Kidney epithelial cell (primary cell): ENCODE results near the gene NWD2. TPM values are rescaled to one million over a fixed set of nuclear protein-coding genes. Genes with fewer than 3 reads are reported as not detected.

Source experiments
- DNase-seq: peaks from one replicate; pipeline ENCODE4 v3.0.0-alpha.2; 2010; ENCODE audit warnings: low read depth
- H3K27me3 ChIP-seq: 2 replicates; pipeline ENCODE4 v1.6.0; 2011; ENCODE audit warnings: low read length; ENCODE audit not compliant: control insufficient read depth, insufficient read depth
- H3K36me3 ChIP-seq: 2 replicates; pipeline ENCODE4 v1.5.1; 2011; ENCODE audit warnings: low read length; ENCODE audit not compliant: control insufficient read depth, insufficient read depth
- H3K4me3 ChIP-seq: 2 replicates; pipeline ENCODE4 v1.5.1; 2011; ENCODE audit warnings: low read depth, mild to moderate bottlenecking, control low read depth, low read length
- total RNA-seq: library from RNA; depleted of rRNA; stranded (reverse); fragments of >200 nt; gene quantifications from 2 replicates; pipeline ENCODE4 v1.2.3, GENCODE V29; 2015
- TF ChIP-seq, protein P1 (sequence below): IDR thresholded peaks from 2 replicates; pipeline ENCODE4 v1.5.1; 2011; ENCODE audit warnings: mild to moderate bottlenecking, moderate library complexity, low read length, control low read depth, inconsistent platforms; ENCODE audit not compliant: insufficient read depth, poor library complexity, severe bottlenecking

The NWD2 gene
- total RNA-seq, 1 donor from 2014 or later, result 0.04 TPM

DNA sequence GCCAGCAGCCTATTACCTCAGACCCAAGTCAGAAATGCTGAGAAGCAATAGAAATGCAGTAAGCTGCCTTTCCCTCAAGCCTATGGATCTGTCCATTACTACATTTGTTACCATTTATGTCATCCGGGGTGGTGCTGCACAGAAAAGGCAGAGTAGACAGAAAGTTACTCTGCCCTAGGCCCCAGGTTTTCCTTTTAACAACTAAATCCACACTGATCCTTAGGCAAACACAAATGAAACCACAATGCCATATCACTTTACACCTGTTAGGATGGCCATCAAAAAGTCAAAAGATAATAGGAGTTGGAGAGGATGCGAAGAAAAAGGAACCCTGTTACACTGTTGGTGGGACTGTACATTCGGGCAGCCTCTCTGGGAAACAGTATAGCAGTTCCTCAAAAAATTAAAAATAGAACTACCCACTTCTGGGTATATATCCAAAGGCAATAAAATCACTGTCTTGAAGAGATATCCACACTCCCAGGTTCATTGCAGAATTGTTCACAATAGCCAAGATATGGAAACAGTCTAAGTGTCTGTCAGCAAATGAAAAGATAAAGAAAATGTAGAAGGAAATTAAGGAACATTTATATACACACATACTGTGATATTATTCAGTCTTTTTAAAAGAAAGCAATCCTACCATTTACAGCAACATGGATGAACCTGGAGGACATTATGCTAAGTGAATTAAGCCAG lies 186.3 kb downstream of the NWD2 start:
- H3K36me3 ChIP-seq, result no peaks in the 10 kb centered on the region
- no peak overlapping the region for H3K4me3 ChIP-seq
- TF ChIP-seq, protein P1, sequence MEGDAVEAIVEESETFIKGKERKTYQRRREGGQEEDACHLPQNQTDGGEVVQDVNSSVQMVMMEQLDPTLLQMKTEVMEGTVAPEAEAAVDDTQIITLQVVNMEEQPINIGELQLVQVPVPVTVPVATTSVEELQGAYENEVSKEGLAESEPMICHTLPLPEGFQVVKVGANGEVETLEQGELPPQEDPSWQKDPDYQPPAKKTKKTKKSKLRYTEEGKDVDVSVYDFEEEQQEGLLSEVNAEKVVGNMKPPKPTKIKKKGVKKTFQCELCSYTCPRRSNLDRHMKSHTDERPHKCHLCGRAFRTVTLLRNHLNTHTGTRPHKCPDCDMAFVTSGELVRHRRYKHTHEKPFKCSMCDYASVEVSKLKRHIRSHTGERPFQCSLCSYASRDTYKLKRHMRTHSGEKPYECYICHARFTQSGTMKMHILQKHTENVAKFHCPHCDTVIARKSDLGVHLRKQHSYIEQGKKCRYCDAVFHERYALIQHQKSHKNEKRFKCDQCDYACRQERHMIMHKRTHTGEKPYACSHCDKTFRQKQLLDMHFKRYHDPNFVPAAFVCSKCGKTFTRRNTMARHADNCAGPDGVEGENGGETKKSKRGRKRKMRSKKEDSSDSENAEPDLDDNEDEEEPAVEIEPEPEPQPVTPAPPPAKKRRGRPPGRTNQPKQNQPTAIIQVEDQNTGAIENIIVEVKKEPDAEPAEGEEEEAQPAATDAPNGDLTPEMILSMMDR, result no peak
- no peaks in the 10 kb centered on the region for H3K27me3 ChIP-seq
- DNase-seq, result no peak

DNA sequence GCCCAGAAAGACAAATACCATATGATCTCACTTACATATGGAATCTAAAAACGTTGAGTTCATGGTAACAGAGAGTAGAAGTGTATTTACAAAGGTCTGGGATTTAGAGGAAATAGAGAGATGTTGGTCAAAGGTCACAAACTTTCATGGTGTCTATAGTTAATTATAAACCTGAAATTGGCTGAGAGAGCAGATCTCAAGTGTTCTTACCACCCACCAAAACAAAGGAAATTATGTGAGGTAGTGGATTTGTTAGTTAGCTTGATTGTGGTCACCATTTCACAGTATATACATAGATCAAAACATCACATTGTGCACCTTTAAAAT lies 186.8 kb downstream of the NWD2 start:
- no peak overlapping the region for H3K4me3 ChIP-seq
- H3K36me3 ChIP-seq, result no peaks in the 10 kb centered on the region
- DNase-seq, result no peak
- H3K27me3 ChIP-seq, result no peaks in the 10 kb centered on the region
- TF ChIP-seq, protein P1, result no peak

DNA sequence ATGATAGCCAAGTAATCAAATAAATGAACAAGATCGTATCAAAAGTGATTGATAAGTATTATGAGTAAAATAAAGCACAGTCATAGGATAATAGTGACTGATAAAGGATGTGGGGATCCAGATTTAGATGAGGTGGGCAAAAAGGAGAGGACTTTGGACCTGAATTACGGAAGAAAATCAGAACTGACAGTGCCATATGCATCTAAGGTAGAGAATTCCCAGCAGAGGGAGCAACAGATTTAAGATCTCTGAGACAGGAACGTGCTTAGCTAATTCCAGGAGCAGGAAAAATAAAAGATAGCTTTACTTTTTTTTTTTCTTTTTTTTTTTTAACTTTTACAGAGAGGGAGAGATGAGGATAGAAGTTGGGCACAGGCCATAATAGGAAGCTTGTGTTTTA lies 189.9 kb downstream of the NWD2 start:
- no peak for DNase-seq
- no peaks in the 10 kb centered on the region for H3K36me3 ChIP-seq
- no peaks in the 10 kb centered on the region for H3K27me3 ChIP-seq
- TF ChIP-seq, protein P1, result peak; percentile 10
- H3K4me3 ChIP-seq, result no peak overlapping the region

DNA sequence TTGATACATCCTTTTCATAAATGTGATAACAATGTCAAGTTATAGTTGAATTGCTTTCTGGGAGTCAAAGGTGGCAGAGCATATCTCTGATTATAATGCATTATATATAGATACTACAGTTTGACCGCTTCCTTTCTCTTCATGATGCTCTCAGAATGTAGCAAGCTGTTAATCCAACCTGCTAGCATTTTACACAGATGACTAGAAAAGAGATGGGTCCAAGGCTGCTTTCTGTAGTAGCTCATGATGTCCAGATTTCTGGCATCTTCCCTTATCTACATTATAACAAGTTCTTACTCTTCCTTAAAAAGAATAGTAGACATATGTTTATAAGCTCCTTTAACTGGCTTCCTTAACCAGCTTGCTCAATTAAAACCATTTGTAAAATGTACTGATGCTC lies 192.0 kb downstream of the NWD2 start:
- TF ChIP-seq, protein P1, result no peak
- H3K36me3 ChIP-seq, result no peaks in the 10 kb centered on the region
- no peak for DNase-seq
- H3K4me3 ChIP-seq, result no peak overlapping the region
- no peaks in the 10 kb centered on the region for H3K27me3 ChIP-seq

DNA sequence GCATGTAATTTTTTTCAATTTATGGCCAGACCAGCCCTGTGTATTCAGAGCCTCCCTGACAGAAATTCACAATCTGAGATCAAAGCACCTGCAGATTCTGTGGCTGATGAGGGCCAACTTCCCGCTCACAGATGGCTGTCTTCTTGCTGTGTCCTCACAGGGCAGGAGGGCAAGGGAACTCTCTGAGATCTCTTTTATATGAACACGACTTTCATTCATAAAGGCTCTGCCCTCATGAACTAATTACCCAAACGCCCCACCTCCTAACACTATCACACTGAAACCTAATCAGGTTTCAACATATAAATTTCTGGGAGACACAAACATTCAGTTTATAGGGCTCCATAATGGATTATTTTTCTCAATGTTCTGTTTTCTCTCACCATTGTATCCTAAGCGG lies 192.6 kb downstream of the NWD2 start:
- TF ChIP-seq, protein P1, result no peak
- H3K27me3 ChIP-seq, result no peaks in the 10 kb centered on the region
- DNase-seq, result no peak
- H3K4me3 ChIP-seq, result no peak overlapping the region
- no peaks in the 10 kb centered on the region for H3K36me3 ChIP-seq
